ENCODE results near the gene INPP5A. TPM values are rescaled to one million over a fixed set of nuclear protein-coding genes. Genes with fewer than 3 reads are reported as not detected.

The INPP5A gene
- total RNA-seq, 3 donors from 2014 or later = 5.8 to 8.8 (median 6.9) TPM

- no peaks in the 10 kb centered on the region for H3K36me3 Mint-ChIP-seq (ENCODE audit: insufficient read depth)
- no peak overlapping the region for H3K4me3 Mint-ChIP-seq
- no peak for DNase-seq
- no peaks in the 10 kb centered on the region for H3K9me3 Mint-ChIP-seq
- no peak for ATAC-seq
- peaks cover 7% of the 10 kb centered on the region for H3K27me3 Mint-ChIP-seq (ENCODE audit: low read depth)
- H3K4me1 Mint-ChIP-seq (ENCODE audit: low read depth) = no peaks in the 10 kb centered on the region
Observed at GRCh38 chr10:132807621-132808049, 270.0 kb downstream of the INPP5A start.

GRCh38 chr10:132808383-132809231 is 271.0 kb downstream of the INPP5A start:
- peaks cover 4% of the 10 kb centered on the region for H3K27me3 Mint-ChIP-seq (ENCODE audit: low read depth)
- no peaks in the 10 kb centered on the region for H3K9me3 Mint-ChIP-seq
- ATAC-seq (no peak), DNase-seq (no peak)
- H3K4me1 Mint-ChIP-seq (ENCODE audit: low read depth) = no peaks in the 10 kb centered on the region
- no peaks in the 10 kb centered on the region for H3K36me3 Mint-ChIP-seq (ENCODE audit: insufficient read depth)
- H3K4me3 Mint-ChIP-seq = no peak overlapping the region

DNA sequence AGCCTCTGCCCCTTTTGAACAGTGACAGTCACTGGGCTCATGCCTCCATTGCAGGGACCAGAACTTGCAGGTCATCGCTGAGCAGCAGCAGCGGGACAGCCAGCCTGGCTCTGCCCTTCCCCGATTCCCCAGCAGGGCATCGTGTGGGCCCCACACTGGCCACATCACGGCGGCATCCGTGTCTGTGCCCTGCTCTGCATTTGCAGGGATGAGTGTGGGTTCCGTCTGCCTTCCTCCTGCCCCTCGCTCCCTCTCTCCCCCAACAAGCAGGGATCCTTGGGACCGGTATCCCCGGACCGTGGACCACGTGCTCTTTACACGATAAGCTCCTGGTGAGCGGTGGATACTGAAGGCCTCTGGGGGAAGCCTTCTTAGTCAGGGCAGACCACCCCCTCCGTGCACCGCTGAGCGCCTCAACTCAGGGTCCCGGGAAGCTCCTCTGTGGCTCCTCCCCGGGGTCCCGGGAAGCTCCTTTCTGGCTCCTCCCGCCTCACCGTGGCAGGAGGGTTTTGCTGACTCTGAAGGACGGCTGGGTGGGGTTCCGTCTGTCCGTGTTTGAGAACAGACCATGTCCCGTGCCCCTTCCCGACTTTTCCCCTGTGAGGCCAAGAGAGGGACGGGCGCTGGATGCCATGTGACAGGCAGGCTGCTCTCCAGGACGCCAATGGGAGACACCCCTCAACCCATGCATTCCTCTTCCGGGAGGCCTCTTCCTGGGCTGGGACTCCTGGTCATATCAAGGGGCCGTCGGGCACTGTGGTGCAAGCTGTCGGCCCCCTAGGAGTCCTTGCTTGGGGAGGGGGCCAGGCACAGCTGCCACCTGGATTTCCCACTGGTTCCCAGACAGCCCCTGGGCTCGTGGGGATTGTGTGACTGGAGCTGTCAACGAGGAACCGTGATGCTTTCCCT is 271.9 kb downstream of the INPP5A start:
- Mint-ChIP-seq H3K9me3 (no peaks in the 10 kb centered on the region), H3K36me3 (ENCODE audit: insufficient read depth) (no peaks in the 10 kb centered on the region), H3K27me3 (ENCODE audit: low read depth) (peaks cover 9% of the 10 kb centered on the region), H3K4me3 (no peak overlapping the region), H3K4me1 (ENCODE audit: low read depth) (no peaks in the 10 kb centered on the region)
- ATAC-seq (no peak), DNase-seq (no peak)

GRCh38 chr10:132810141-132810806 is 272.7 kb downstream of the INPP5A start:
- no peaks in the 10 kb centered on the region for H3K9me3 Mint-ChIP-seq
- H3K4me3 Mint-ChIP-seq = no peak overlapping the region
- peaks cover 9% of the 10 kb centered on the region for H3K27me3 Mint-ChIP-seq (ENCODE audit: low read depth)
- DNase-seq (no peak), ATAC-seq (no peak)
- H3K36me3 Mint-ChIP-seq (ENCODE audit: insufficient read depth) = no peaks in the 10 kb centered on the region
- H3K4me1 Mint-ChIP-seq (ENCODE audit: low read depth) = no peaks in the 10 kb centered on the region

GRCh38 chr10:132810807-132811700 is 273.5 kb downstream of the INPP5A start:
- Mint-ChIP-seq H3K4me3 (no peak overlapping the region), H3K9me3 (no peaks in the 10 kb centered on the region), H3K4me1 (ENCODE audit: low read depth) (no peaks in the 10 kb centered on the region), H3K27me3 (ENCODE audit: low read depth) (peaks cover 11% of the 10 kb centered on the region), H3K36me3 (ENCODE audit: insufficient read depth) (no peaks in the 10 kb centered on the region)
- DNase-seq (no peak), ATAC-seq (no peak)

- Mint-ChIP-seq H3K27me3 (ENCODE audit: low read depth) (peaks cover 18% of the 10 kb centered on the region), H3K4me1 (ENCODE audit: low read depth) (no peaks in the 10 kb centered on the region), H3K9me3 (no peaks in the 10 kb centered on the region), H3K36me3 (ENCODE audit: insufficient read depth) (no peaks in the 10 kb centered on the region), H3K4me3 (no peak overlapping the region)
- ATAC-seq (no peak), DNase-seq (no peak)
Observed at GRCh38 chr10:132811891-132812481, 274.4 kb downstream of the INPP5A start.

DNA sequence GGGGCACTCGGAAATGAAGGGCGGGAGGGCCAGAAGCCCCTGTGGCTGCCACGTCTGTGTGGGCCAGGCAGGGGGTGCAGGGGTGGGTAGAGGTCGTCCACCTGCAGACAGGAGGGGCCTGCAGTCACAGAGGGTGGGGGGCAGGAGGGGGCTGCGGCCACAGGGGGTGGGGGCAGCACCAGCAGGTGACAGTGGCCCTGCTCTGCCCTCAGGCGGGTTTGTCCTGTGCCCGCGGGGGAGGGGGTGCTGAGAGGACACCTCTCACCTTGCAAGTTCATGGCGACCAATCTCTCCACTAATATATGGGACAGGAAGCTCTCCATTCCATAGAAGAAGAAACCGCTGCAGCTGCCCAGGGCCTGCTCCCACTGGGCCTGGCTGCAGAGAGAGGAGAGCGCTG is 274.9 kb downstream of the INPP5A start:
- no peak for ATAC-seq
- Mint-ChIP-seq H3K36me3 (ENCODE audit: insufficient read depth) (no peaks in the 10 kb centered on the region), H3K27me3 (ENCODE audit: low read depth) (peaks cover 23% of the 10 kb centered on the region), H3K4me1 (ENCODE audit: low read depth) (no peaks in the 10 kb centered on the region), H3K9me3 (no peaks in the 10 kb centered on the region), H3K4me3 (no peak overlapping the region)
- DNase-seq = no peak

GRCh38 chr10:132813001-132813401 is 275.4 kb downstream of the INPP5A start:
- H3K4me3 Mint-ChIP-seq = no peak overlapping the region
- peaks cover 24% of the 10 kb centered on the region for H3K27me3 Mint-ChIP-seq (ENCODE audit: low read depth)
- no peak for DNase-seq
- no peaks in the 10 kb centered on the region for H3K36me3 Mint-ChIP-seq (ENCODE audit: insufficient read depth)
- no peaks in the 10 kb centered on the region for H3K4me1 Mint-ChIP-seq (ENCODE audit: low read depth)
- no peak for ATAC-seq
- H3K9me3 Mint-ChIP-seq = no peaks in the 10 kb centered on the region

DNA sequence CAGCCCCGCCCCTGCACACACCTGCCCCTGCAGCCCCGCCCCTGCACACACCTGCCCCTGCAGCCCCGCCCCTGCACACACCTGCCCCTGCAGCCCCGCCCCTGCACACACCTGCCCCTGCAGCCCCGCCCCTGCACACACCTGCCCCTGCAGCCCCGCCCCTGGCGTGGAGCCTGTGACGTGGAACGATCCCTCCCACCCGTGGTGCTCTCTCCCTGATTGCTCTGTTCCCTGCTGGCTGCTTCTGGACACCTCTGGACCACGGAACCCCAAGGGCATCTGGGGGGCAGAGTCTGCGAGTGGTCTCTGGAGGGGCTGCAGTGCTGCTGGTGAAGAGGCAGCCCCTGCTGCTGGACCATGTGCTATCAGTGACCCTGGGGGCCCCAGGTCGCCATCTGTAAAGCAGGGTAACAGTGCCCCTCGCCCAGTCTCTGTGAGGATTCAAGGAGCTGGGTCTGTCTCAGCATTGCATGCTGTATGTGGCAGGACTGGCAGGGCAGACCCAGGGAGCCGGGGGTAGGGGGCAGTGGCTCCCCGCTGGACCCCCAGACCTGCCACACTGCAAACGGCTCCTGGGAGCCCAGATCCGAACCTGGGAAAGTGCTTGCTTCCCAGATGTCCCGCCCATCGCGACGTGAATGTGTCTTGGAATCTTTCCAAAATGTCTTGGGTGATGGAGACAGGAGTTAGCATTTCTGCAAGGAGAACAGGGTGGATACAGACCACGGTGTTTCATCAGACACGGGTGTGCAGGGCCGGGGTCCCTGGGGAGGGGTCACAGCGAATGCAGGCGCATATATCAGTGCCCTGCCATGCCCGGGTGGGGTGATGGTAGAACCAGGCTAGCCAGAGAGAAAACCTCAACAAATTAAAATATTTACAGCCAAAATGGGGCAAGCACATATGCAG is 276.2 kb downstream of the INPP5A start:
- Mint-ChIP-seq H3K4me1 (ENCODE audit: low read depth) (no peaks in the 10 kb centered on the region), H3K9me3 (no peaks in the 10 kb centered on the region), H3K36me3 (ENCODE audit: insufficient read depth) (no peaks in the 10 kb centered on the region), H3K27me3 (ENCODE audit: low read depth) (peaks cover 27% of the 10 kb centered on the region), H3K4me3 (no peak overlapping the region)
- ATAC-seq = no peak
- no peak for DNase-seq

- Mint-ChIP-seq H3K36me3 (ENCODE audit: insufficient read depth) (no peaks in the 10 kb centered on the region), H3K4me1 (ENCODE audit: low read depth) (no peaks in the 10 kb centered on the region), H3K27me3 (ENCODE audit: low read depth) (peaks cover 27% of the 10 kb centered on the region), H3K9me3 (no peaks in the 10 kb centered on the region), H3K4me3 (no peak overlapping the region)
- DNase-seq = no peak
- ATAC-seq = no peak
Observed at GRCh38 chr10:132814469-132814856, 276.9 kb downstream of the INPP5A start.

GRCh38 chr10:132815168-132815857 is 277.7 kb downstream of the INPP5A start:
- Mint-ChIP-seq H3K9me3 (no peaks in the 10 kb centered on the region), H3K36me3 (ENCODE audit: insufficient read depth) (no peaks in the 10 kb centered on the region), H3K4me3 (no peak overlapping the region), H3K27me3 (ENCODE audit: low read depth) (peaks cover 27% of the 10 kb centered on the region), H3K4me1 (ENCODE audit: low read depth) (no peaks in the 10 kb centered on the region)
- ATAC-seq = no peak
- DNase-seq = no peak

DNA sequence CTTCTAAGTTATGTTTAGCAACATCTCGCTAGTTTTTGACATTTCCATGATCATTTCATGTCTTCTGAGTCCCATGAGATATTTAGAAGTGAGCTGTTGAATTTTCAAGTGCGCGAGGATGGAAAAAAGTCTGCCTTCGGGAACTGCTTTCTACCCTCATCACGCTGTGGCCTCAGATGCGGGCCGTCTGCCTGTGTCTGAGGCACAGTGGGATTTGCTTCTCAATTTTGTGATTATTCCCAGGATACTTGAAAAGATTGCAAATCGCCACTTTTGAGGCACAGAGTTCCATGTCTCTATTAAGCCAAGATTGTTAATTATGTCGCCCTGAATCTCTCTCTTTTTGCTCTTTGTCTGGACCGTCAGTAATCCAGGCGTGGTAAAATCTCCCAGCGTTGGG is 279.1 kb downstream of the INPP5A start:
- H3K4me3 Mint-ChIP-seq = no peak overlapping the region

More for the DNA sequence above, 279.1 kb downstream of the INPP5A start:
- DNase-seq (no peak), ATAC-seq (no peak)
- Mint-ChIP-seq H3K36me3 (ENCODE audit: insufficient read depth) (no peaks in the 10 kb centered on the region), H3K9me3 (no peaks in the 10 kb centered on the region), H3K4me1 (ENCODE audit: low read depth) (no peaks in the 10 kb centered on the region), H3K27me3 (ENCODE audit: low read depth) (peaks cover 23% of the 10 kb centered on the region)
